ENCODE data around the gene ASRGL1. TPM values are rescaled to one million over a fixed set of nuclear protein-coding genes. Genes with fewer than 3 reads are reported as not detected.

ASRGL1 gene
- polyA plus RNA-seq, 2 of the 4 experiments (the other 2 are of a cell fraction): 12.7 to 19.5 TPM

DNA sequence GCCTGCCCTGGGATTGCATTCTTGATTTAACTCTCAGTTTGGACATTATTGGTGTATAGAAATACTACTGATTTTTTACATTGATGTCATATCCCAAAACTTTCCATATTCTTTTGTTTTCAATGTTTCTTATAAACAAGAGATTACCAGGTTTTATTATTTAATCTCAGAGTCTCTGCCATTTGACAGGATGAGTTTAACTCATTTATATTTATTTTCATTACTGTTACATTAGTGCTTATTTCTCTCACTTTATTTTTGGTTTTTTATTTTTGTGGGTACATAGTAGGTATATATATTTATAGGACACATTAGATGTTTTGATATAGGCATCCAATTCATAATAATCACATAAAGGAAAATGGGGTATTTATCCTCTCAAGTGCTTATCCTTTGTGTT lies 29.3 kb upstream of the ASRGL1 start:
- TF ChIP-seq ZSCAN20 (CRISPR knock-in tag; IDR thresholded peaks at IDR 0.05) (no peak), FOXS1 (CRISPR knock-in tag; IDR thresholded peaks at IDR 0.05) (no peak), ZC3H11A (IDR thresholded peaks at IDR 0.05) (no peak), EHF (CRISPR knock-in tag; IDR thresholded peaks at IDR 0.05) (no peak), MAFK (IDR thresholded peaks at IDR 0.05; ENCODE audit: partially characterized antibody) (no peak), JUN (IDR thresholded peaks at IDR 0.05) (no peak), NPAS2 (CRISPR knock-in tag; IDR thresholded peaks at IDR 0.05; ENCODE audit: borderline replicate concordance) (no peak)
- ChIA-PET POLR2A (interaction anchor here (0.5 kb wide), 1 partner anchor 353 kb away, joined by 4 read pairs; no protein-coding TSS in a partner anchor), CTCF (no interaction called here)
- H3K9me3 ChIP-seq: peaks cover 21% of the 10 kb centered on the region
- ATAC-seq (no peak), FAIRE-seq (no peak), DNase-seq (ENCODE audit: low read depth in 1 of 2, low spot score in 1 of 2) (no peak)
- no peaks in the 10 kb centered on the region for H3K4me1 ChIP-seq
- no peak overlapping the region for H3K4me3 ChIP-seq
- no peak overlapping the region for H3K4me2 ChIP-seq
- no peak overlapping the region for H3K27ac ChIP-seq

DNA sequence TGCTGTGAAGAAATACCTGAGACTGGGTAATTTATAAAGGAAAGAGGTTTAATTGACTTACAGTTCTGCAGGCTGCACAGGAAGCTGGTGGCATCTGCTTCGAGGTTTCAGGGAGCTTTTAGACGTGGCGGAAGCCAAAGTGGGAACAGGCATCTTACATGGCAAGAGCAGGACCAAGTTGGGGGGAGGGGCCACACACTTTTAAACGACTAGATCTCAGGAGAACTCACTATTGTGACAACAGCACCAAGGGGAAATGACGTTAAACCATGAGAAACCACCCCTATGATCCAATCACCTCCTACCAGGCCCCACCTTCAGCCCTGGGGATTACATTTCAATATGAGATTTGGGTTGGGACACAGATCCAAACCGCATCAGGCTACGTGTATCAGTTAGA lies 27.3 kb upstream of the ASRGL1 start:
- H3K4me1 ChIP-seq: no peaks in the 10 kb centered on the region
- POLR2A ChIA-PET: no interaction called here
- TF ChIP-seq FOSL2 (IDR thresholded peaks at IDR 0.05) (no peak), FOSL2 (CRISPR knock-in tag; IDR thresholded peaks at IDR 0.05) (no peak)
- no peak overlapping the region for H3K27ac ChIP-seq
- CTCF ChIA-PET: interaction anchor here (1.0 to 3.1 kb wide), 17 partner anchors 10 to 172 kb away, joined by 3 to 56 read pairs (median 5); partner anchors contain the start of gene SCGB1D4
- FAIRE-seq: no peak
- H3K4me3 ChIP-seq: no peak overlapping the region
- no peak for DNase-seq (ENCODE audit: low read depth in 1 of 2, low spot score in 1 of 2)
- no peak overlapping the region; the same call in 2 of the 3 replicates for H3K4me2 ChIP-seq
- WGBS (ENCODE audit: missing lambda C conversion rate): 37% methylated on average over 7 of the region's 7 CpGs
- H3K9me3 ChIP-seq: peaks cover 21% of the 10 kb centered on the region
- no peak for ATAC-seq

DNA sequence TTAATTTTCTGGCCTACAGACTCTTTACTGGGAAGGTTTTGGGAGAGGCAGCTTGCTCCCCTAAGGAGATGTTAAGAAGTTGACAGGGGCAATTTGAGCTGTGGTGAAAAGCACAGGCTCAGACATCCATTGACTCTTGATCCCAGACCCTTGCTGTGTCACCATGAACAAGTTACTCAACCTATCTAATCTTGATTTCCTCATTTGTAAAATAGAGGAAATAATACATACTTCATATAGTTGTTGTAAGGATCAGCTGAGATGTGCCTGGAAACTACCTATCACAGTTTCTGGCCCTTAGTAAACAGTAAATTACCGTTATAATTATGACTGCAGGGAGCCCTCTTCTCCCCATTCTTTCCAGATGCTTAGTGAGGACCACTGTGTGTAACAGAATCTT lies 21.8 kb upstream of the ASRGL1 start:
- ChIA-PET CTCF (interaction anchor here (1.7 kb wide), 1 partner anchor 98 kb away, joined by 9 read pairs; no protein-coding TSS in a partner anchor), POLR2A (no interaction called here)
- WGBS (ENCODE audit: missing lambda C conversion rate): 4% methylated on average over 1 of the region's 1 CpG
- DNase-seq (ENCODE audit: low read depth in 1 of 2, low spot score in 1 of 2) (no peak), ATAC-seq (no peak), FAIRE-seq (no peak)
- H3K4me1 ChIP-seq: no peaks in the 10 kb centered on the region
- no peaks in the 10 kb centered on the region for H3K9me3 ChIP-seq
- TF ChIP-seq HOXB5 (CRISPR knock-in tag; IDR thresholded peaks at IDR 0.05) (no peak), RARB (CRISPR knock-in tag; IDR thresholded peaks at IDR 0.05) (no peak), PHF8 (IDR thresholded peaks at IDR 0.05; ENCODE audit: borderline replicate concordance, low read depth) (no peak), MYC (IDR thresholded peaks at IDR 0.05; ENCODE audit: borderline replicate concordance, low read length) (no peak), JUNB (IDR thresholded peaks at IDR 0.05) (no peak), TFCP2L1 (CRISPR knock-in tag; IDR thresholded peaks at IDR 0.05) (no peak), RAD21 (conservative IDR thresholded peaks at IDR 0.05 in 1 of 2, IDR thresholded peaks at IDR 0.05 in 1 of 2) (no peak), CBX8 (IDR thresholded peaks at IDR 0.05) (no peak), EP300 (IDR thresholded peaks at IDR 0.05) (no peak), HOXB13 (CRISPR knock-in tag; IDR thresholded peaks at IDR 0.05; ENCODE audit: low read depth) (no peak), NFE2L2 (conservative IDR thresholded peaks at IDR 0.05; ENCODE audit: low read length) (no peak), FOSL2 (IDR thresholded peaks at IDR 0.05) (no peak), FOSL2 (CRISPR knock-in tag; IDR thresholded peaks at IDR 0.05) (no peak), ZC3H11A (IDR thresholded peaks at IDR 0.05) (no peak)
- TF ChIP-seq, protein P1, sequence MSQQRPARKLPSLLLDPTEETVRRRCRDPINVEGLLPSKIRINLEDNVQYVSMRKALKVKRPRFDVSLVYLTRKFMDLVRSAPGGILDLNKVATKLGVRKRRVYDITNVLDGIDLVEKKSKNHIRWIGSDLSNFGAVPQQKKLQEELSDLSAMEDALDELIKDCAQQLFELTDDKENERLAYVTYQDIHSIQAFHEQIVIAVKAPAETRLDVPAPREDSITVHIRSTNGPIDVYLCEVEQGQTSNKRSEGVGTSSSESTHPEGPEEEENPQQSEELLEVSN (IDR thresholded peaks at IDR 0.05; ENCODE audit: borderline replicate concordance, low read depth): no peak
- no peak overlapping the region for H3K4me3 ChIP-seq
- no peak overlapping the region for H3K4me2 ChIP-seq
- no peak overlapping the region for H3K27ac ChIP-seq

DNA sequence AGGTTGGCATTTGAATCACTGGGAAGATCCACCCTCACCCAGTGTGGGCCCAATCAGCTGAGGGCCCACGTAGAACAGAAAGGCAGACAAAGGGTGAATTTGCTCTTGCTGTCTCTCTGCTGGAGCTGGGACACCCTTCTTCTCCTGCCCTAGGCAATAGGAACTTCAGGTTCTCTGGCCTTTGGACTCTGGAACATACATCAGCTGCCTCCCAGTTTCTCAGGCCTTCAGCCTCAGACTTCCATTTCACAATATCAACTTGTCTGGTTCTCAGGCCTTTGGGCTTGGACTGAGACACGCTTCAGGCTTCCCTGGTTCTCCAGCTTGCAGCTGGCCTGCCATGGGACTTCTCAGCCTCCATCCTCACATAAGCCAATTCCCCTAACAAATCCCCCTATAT lies 14.7 kb upstream of the ASRGL1 start:
- CTCF ChIA-PET: interaction anchor here (1.0 to 4.5 kb wide), 7 partner anchors 12 to 493 kb away, joined by 3 to 41 read pairs (median 3); no protein-coding TSS in a partner anchor
- 70% methylated on average over 2 of the region's 2 CpGs for WGBS (ENCODE audit: missing lambda C conversion rate)
- no peak; a peak in 1 of 6 replicates for ATAC-seq
- FAIRE-seq: no peak
- no peak for DNase-seq (ENCODE audit: low read depth in 1 of 2, low spot score in 1 of 2)
- H3K9me3 ChIP-seq: no peaks in the 10 kb centered on the region
- no peak overlapping the region for H3K4me3 ChIP-seq
- no peak overlapping the region for H3K27ac ChIP-seq
- H3K4me1 ChIP-seq: peaks cover 18% of the 10 kb centered on the region
- POLR2A ChIA-PET: no interaction called here
- H3K4me2 ChIP-seq: no peak overlapping the region
- TF ChIP-seq, protein P2, sequence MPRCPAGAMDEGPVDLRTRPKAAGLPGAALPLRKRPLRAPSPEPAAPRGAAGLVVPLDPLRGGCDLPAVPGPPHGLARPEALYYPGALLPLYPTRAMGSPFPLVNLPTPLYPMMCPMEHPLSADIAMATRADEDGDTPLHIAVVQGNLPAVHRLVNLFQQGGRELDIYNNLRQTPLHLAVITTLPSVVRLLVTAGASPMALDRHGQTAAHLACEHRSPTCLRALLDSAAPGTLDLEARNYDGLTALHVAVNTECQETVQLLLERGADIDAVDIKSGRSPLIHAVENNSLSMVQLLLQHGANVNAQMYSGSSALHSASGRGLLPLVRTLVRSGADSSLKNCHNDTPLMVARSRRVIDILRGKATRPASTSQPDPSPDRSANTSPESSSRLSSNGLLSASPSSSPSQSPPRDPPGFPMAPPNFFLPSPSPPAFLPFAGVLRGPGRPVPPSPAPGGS (IDR thresholded peaks at IDR 0.05): no peak
- TF ChIP-seq KDM5A (IDR thresholded peaks at IDR 0.05) (no peak), HOXA7 (CRISPR knock-in tag; IDR thresholded peaks at IDR 0.05) (no peak), HOXB13 (CRISPR knock-in tag; IDR thresholded peaks at IDR 0.05; ENCODE audit: low read depth) (no peak)

Data from A549 (cell line).